Activated naive CD8-positive, alpha-beta T cell treated with anti-CD3 and anti-CD28 coated beads, Interleukin-2, amount 10 ng/mL, durations not matched to agents 7 days and 5 days (primary cell): ENCODE results near the gene AOX1. TPM values are rescaled to one million over a fixed set of nuclear protein-coding genes. Genes with fewer than 3 reads are reported as not detected.

Experiments used
- ATAC-seq: fragments of 150-1000 bp; cut with Tn5 transposase; one replicate; pipeline ENCODE4 v1.10.0; 2021; ENCODE audit warnings: low read depth, moderate library complexity
- POLR2A ChIA-PET: fragments of 350-600 bp; sonication (Branson Sonifier 250); formaldehyde crosslinking; loops from one replicate; lab custom pipeline; 2021; ENCODE audit warnings: antibody characterized with exemption; lab: Charles Lee
- DNase-seq: peaks from one replicate; pipeline ENCODE4 v3.0.0; 2021
- H3K27ac Mint-ChIP-seq: one replicate; pipeline ENCODE4 v1.8.0; 2022; ENCODE audit warnings: mild to moderate bottlenecking, mixed read lengths
- H3K27me3 Mint-ChIP-seq: one replicate; pipeline ENCODE4 v1.8.0; 2022; ENCODE audit warnings: mild to moderate bottlenecking, moderate library complexity, mixed read lengths
- H3K36me3 Mint-ChIP-seq: one replicate; pipeline ENCODE4 v1.8.0; 2021; ENCODE audit warnings: mild to moderate bottlenecking, mixed read lengths
- H3K4me1 Mint-ChIP-seq: one replicate; pipeline ENCODE4 v1.8.0; 2021; ENCODE audit warnings: mixed read lengths
- H3K4me3 Mint-ChIP-seq: one replicate; pipeline ENCODE4 v1.8.0; 2022; ENCODE audit warnings: mild to moderate bottlenecking, moderate library complexity, mixed read lengths
- H3K9me3 Mint-ChIP-seq: one replicate; pipeline ENCODE4 v1.8.0; 2021; ENCODE audit warnings: mixed read lengths
- total RNA-seq, 2 experiments: library from RNA; stranded (reverse); gene quantifications; one replicate each; pipeline ENCODE4 v1.2.3, GENCODE V29; 2021

AOX1 gene
- total RNA-seq, 2 experiments from 2014 or later = not detected

- Mint-ChIP-seq H3K36me3 (no peaks in the 10 kb centered on the region), H3K4me1 (peaks cover 3% of the 10 kb centered on the region)
- no peak for ATAC-seq
Measured at GRCh38 chr2:200591308-200591707, 5.5 kb downstream of the AOX1 start.

GRCh38 chr2:200592406-200593075, 6.7 kb downstream of the AOX1 start:
- peaks cover 26% of the 10 kb centered on the region for H3K27me3 Mint-ChIP-seq

More at GRCh38 chr2:200591308-200591707, 5.5 kb downstream of the AOX1 start:
- POLR2A ChIA-PET = no interaction called here
- Mint-ChIP-seq H3K27ac (no peak overlapping the region), H3K4me3 (no peak overlapping the region), H3K27me3 (peaks cover 22% of the 10 kb centered on the region), H3K9me3 (no peaks in the 10 kb centered on the region)
- DNase-seq = no peak

GRCh38 chr2:200593905-200594304, 8.1 kb downstream of the AOX1 start:
- H3K9me3 Mint-ChIP-seq = no peaks in the 10 kb centered on the region
- POLR2A ChIA-PET = no interaction called here
- H3K4me1 Mint-ChIP-seq = peaks cover 2% of the 10 kb centered on the region
- peaks cover 29% of the 10 kb centered on the region for H3K27me3 Mint-ChIP-seq
- H3K27ac Mint-ChIP-seq = no peak overlapping the region
- ATAC-seq (no peak), DNase-seq (no peak)
- H3K36me3 Mint-ChIP-seq = no peaks in the 10 kb centered on the region
- no peak overlapping the region for H3K4me3 Mint-ChIP-seq

More at GRCh38 chr2:200592406-200593075, 6.7 kb downstream of the AOX1 start:
- Mint-ChIP-seq H3K9me3 (no peaks in the 10 kb centered on the region), H3K4me3 (no peak overlapping the region), H3K4me1 (peaks cover 2% of the 10 kb centered on the region), H3K36me3 (no peaks in the 10 kb centered on the region), H3K27ac (no peak overlapping the region)
- no peak for ATAC-seq
- POLR2A ChIA-PET = no interaction called here
- DNase-seq = no peak

GRCh38 chr2:200595913-200596312, 10.1 kb downstream of the AOX1 start:
- POLR2A ChIA-PET = no interaction called here
- H3K4me3 Mint-ChIP-seq = no peak overlapping the region
- H3K36me3 Mint-ChIP-seq = no peaks in the 10 kb centered on the region
- no peaks in the 10 kb centered on the region for H3K4me1 Mint-ChIP-seq
- ATAC-seq = no peak
- H3K27ac Mint-ChIP-seq = no peak overlapping the region
- no peak for DNase-seq
- no peaks in the 10 kb centered on the region for H3K9me3 Mint-ChIP-seq
- H3K27me3 Mint-ChIP-seq = peaks cover 34% of the 10 kb centered on the region

GRCh38 chr2:200596774-200597570, 11.2 kb downstream of the AOX1 start:
- DNase-seq (no peak), ATAC-seq (no peak)
- no peaks in the 10 kb centered on the region for H3K9me3 Mint-ChIP-seq
- POLR2A ChIA-PET = no interaction called here
- H3K36me3 Mint-ChIP-seq = no peaks in the 10 kb centered on the region
- H3K27me3 Mint-ChIP-seq = peaks cover 29% of the 10 kb centered on the region
- H3K4me3 Mint-ChIP-seq = no peak overlapping the region
- H3K4me1 Mint-ChIP-seq = no peaks in the 10 kb centered on the region
- no peak overlapping the region for H3K27ac Mint-ChIP-seq

- ATAC-seq = no peak
- DNase-seq = no peak
- H3K4me3 Mint-ChIP-seq = no peak overlapping the region
- H3K36me3 Mint-ChIP-seq = no peaks in the 10 kb centered on the region
- H3K4me1 Mint-ChIP-seq = no peaks in the 10 kb centered on the region
- peaks cover 30% of the 10 kb centered on the region for H3K27me3 Mint-ChIP-seq
- POLR2A ChIA-PET = no interaction called here
- no peak overlapping the region for H3K27ac Mint-ChIP-seq
- no peaks in the 10 kb centered on the region for H3K9me3 Mint-ChIP-seq
Measured at GRCh38 chr2:200599206-200599605, 13.4 kb downstream of the AOX1 start.

- Mint-ChIP-seq H3K27ac (no peak overlapping the region), H3K4me3 (no peak overlapping the region), H3K27me3 (peaks cover 30% of the 10 kb centered on the region), H3K36me3 (no peaks in the 10 kb centered on the region), H3K4me1 (no peaks in the 10 kb centered on the region), H3K9me3 (no peaks in the 10 kb centered on the region)
- POLR2A ChIA-PET = no interaction called here
- no peak for DNase-seq
- ATAC-seq = no peak
Measured at GRCh38 chr2:200600549-200601225, 14.9 kb downstream of the AOX1 start.

GRCh38 chr2:200602584-200602983, 16.8 kb downstream of the AOX1 start:
- peaks cover 7% of the 10 kb centered on the region for H3K9me3 Mint-ChIP-seq

GRCh38 chr2:200603972-200604371, 18.2 kb downstream of the AOX1 start:
- H3K27ac Mint-ChIP-seq = no peak overlapping the region
- H3K9me3 Mint-ChIP-seq = peaks cover 9% of the 10 kb centered on the region
- no peak overlapping the region for H3K4me3 Mint-ChIP-seq

More at GRCh38 chr2:200602584-200602983, 16.8 kb downstream of the AOX1 start:
- no peak overlapping the region for H3K4me3 Mint-ChIP-seq
- DNase-seq (no peak), ATAC-seq (no peak)
- peaks cover 27% of the 10 kb centered on the region for H3K27me3 Mint-ChIP-seq
- no peaks in the 10 kb centered on the region for H3K36me3 Mint-ChIP-seq
- no peak overlapping the region for H3K27ac Mint-ChIP-seq
- POLR2A ChIA-PET = no interaction called here
- H3K4me1 Mint-ChIP-seq = no peaks in the 10 kb centered on the region

GRCh38 chr2:200604571-200605255, 18.9 kb downstream of the AOX1 start:
- Mint-ChIP-seq H3K27ac (no peak overlapping the region), H3K27me3 (peaks cover 25% of the 10 kb centered on the region), H3K4me3 (no peak overlapping the region), H3K4me1 (no peaks in the 10 kb centered on the region), H3K36me3 (no peaks in the 10 kb centered on the region), H3K9me3 (peaks cover 9% of the 10 kb centered on the region)
- DNase-seq = no peak
- ATAC-seq = no peak
- POLR2A ChIA-PET = no interaction called here

More at GRCh38 chr2:200603972-200604371, 18.2 kb downstream of the AOX1 start:
- no peak for DNase-seq
- Mint-ChIP-seq H3K36me3 (no peaks in the 10 kb centered on the region), H3K4me1 (no peaks in the 10 kb centered on the region), H3K27me3 (peaks cover 26% of the 10 kb centered on the region)
- ATAC-seq = no peak
- POLR2A ChIA-PET = no interaction called here

- H3K27me3 Mint-ChIP-seq = peaks cover 30% of the 10 kb centered on the region
- ATAC-seq = no peak
- no peak for DNase-seq
- no peak overlapping the region for H3K27ac Mint-ChIP-seq
- H3K36me3 Mint-ChIP-seq = no peaks in the 10 kb centered on the region
- H3K9me3 Mint-ChIP-seq = peaks cover 9% of the 10 kb centered on the region
- POLR2A ChIA-PET = no interaction called here
- H3K4me3 Mint-ChIP-seq = no peak overlapping the region
- no peaks in the 10 kb centered on the region for H3K4me1 Mint-ChIP-seq
Measured at GRCh38 chr2:200608341-200609027, 22.7 kb downstream of the AOX1 start.

GRCh38 chr2:200609028-200609614, 23.3 kb downstream of the AOX1 start:
- H3K4me1 Mint-ChIP-seq = no peaks in the 10 kb centered on the region
- H3K9me3 Mint-ChIP-seq = peaks cover 9% of the 10 kb centered on the region
- no peaks in the 10 kb centered on the region for H3K36me3 Mint-ChIP-seq
- POLR2A ChIA-PET = no interaction called here
- peaks cover 26% of the 10 kb centered on the region for H3K27me3 Mint-ChIP-seq
- no peak overlapping the region for H3K4me3 Mint-ChIP-seq
- H3K27ac Mint-ChIP-seq = no peak overlapping the region
- no peak for DNase-seq
- ATAC-seq = no peak
